SW480 (cell line): ENCODE results near the gene UAP1L1.
"Not testable (repeated sequence)": the region's sequence is repeated elsewhere in the genome, so short reads cannot be mapped to it uniquely, and the experiment has no call there.

Experiments used
- DNase-seq: peaks from one replicate; pipeline ENCODE4 v3.0.0-alpha.2; 2016; ENCODE audit warnings: low spot score

UAP1L1 gene

DNA sequence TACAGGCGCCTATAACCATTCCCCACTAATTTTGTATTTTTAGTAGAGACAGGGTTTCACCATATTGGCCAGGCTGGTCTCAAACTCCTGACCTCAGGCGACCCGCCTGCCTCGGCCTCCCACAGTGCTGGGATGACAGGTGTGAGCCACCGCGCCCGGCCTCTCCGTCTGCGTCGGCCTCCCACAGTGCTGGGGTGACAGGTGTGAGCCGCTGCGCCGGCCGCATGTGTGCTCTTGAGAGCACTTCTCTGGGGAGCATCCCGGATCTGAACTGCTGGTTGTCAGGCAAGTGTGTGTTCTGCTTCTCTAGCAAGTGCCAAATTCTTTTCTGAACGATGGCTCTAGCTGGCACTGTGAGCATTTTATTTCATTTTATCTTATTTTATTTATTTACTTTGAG is 19.8 kb upstream of the UAP1L1 start:
- no peak for DNase-seq

DNA sequence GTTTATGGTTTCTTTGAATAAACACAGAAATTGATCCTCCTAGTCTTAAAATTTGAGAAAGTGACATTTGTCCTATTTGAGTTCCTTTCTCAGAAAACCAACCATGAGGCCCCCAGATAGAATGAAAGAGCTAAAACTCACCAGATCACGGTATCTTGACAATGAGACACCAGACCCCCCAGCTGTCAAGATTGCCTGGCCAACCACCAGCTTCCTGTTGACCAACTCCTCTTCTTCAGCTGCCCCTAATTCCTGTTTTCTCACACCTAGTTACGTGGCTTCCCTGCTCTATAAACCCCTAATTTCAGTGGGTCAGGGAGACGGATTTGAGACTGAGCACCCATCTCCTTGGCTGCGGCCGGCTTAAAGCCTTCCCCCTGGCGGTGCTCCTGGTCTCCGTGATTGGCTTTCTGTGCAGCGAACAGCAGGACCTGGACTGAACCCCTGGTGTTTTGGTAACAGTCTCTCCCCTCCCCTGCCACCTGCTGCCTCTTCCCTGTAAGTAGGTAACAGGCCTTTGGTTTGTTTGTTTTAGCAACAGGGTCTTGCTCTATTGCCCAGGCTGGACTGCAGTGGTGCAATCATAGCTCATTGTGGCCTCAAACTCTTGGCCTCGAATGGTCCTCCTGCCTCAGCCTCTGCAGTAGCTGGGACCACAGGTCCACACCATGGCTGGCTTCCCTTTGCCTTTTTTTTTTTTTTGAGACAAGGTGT is 18.6 kb upstream of the UAP1L1 start:
- DNase-seq: no peak

DNA sequence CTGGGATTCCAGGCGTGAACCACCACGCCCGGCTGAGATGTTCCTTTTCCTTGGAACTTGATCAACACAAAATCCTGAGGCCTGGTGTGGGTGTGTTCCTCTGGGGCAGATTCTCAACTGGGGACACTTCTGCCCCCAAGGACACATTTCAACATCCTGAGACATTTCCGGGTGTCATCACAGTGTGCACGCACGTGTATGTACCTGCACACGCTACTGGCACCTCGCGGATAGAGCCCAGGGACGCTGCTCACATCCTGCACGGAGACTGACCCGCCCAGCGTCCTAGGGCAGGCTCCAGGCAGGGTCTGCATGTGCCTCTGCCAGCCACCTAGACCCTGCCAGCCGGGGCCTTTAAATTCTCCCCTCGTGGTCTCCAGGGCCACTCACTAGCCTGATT is 14.9 kb upstream of the UAP1L1 start:
- DNase-seq: no peak

DNA sequence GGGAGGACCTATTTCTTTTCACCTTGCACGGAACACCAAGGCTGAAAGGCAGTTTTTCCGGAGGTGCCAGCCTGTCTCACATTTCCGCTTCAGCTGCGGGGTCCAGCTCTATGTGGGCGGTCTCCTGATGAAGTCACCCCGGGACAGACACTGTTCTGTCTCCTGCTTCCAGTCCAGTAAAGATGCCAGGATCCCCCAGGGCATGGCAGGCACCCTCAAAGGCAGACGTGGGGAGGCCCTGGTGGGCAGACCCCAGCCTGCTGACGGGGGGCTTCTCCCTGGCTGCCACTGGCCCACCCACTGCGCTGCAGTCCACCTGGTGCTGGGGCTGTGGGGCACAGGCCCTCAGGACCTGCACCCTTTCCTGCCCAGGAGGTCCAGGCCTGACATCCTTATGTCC is 14.5 kb upstream of the UAP1L1 start:
- DNase-seq: not testable (repeated sequence)

- no peak for DNase-seq
Measured at GRCh38 chr9:137063311-137064026, 13.8 kb upstream of the UAP1L1 start.

GRCh38 chr9:137064027-137064879 is 13.1 kb upstream of the UAP1L1 start:
- no peak for DNase-seq

GRCh38 chr9:137064880-137065164 is 12.5 kb upstream of the UAP1L1 start:
- DNase-seq: no peak

DNA sequence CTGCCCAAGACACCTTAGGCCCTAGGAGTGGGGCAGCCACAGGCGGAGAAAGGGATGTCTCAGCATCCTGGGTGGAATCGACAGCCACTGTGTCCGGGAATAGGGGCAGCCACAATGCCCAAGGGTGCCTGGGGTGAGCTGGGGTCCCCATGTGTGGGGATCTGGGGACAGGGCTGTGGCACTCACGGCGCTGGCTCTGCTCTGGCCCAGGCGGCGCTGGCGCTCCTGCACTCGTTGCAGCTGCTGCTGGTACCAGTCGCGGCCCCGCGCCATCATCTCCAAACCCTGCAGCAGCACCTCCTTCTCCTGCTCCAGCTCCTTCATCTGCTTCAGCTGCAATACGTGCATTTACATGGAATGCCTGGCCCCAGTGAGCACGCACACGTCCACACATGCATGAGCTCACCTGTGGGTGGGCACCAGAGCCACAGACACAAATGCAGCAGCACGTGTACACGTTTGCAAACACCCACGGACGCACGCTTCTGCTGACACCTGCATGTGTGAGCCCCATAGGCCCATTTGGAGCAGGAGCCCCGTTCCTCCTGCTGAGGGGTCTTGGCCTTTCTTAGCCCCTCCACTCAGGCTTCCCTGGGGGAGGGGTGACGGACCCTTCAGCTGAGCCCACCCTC is 11.9 kb upstream of the UAP1L1 start:
- no peak for DNase-seq

DNA sequence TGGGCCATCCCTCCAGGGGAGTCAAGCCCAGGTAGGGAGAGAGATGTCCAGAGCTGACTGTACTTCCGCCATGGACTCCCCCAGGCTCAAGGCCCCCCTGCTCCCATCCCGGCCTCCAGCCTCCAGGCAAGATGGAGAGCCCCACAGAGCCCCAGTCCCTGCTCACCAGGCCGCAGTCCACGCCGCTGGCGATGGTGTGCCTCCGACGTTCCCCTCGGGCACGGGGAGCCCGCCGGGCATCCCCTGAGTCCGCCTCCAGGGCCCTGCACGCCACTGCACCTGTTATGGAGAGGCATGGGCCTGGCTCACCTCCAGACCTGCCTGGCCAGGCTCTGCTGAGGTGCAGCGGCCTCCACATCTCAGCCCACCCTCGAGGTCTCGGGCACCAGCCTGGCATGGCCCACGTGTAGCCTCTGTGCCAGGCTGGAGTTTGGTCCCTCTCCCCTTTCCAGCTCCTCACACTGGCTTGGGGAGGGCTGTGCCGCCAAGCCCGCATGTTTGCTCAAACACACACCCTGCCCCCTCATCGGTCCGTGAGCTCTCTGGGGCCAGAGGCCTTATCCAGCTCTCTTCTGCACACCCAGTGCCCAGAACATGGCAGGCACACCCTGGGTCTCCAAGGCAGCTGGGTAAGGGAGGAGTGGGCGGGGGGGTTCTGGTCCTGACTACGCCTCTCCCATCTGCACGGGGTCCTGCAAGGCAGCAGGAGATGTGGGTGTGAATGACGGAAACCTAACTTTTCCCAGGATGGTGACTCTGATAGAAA is 11.0 kb upstream of the UAP1L1 start:
- DNase-seq: no peak

DNA sequence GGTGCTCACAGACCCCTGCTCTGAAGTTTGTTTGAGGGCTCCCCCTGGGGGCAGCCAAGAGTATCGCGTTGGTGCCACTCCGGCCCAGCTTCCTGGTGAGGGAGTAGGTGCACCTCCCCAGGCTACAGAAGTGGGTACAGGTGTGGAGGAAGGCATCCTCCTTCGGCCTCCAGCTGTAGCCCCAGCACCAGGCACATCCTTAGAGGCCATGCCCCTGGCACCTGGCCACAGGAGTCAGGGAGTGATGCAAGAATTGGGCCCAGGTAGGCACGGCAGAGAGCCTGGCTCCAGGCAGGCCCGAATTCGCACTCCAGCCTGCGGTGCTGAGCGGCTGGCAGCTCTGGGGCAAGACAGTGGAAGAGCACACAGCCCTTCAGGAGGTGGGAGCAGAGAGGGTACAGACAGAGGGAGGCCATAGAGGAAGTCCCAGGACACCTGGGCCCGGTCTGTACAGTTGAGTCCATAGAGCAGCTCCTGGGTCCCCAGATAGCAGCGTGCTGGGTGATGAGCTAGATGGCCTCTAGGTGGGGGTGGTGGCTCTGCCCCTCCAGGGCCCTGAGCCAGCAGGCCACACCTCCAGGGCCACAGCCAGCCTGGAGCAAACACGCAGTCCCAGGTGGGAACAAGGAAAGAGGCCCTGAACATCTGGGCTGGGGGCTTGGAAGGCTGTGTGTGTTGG is 9.3 kb upstream of the UAP1L1 start:
- peak; percentile 83 for DNase-seq

GRCh38 chr9:137068539-137069507 is 8.5 kb upstream of the UAP1L1 start:
- DNase-seq: no peak

DNA sequence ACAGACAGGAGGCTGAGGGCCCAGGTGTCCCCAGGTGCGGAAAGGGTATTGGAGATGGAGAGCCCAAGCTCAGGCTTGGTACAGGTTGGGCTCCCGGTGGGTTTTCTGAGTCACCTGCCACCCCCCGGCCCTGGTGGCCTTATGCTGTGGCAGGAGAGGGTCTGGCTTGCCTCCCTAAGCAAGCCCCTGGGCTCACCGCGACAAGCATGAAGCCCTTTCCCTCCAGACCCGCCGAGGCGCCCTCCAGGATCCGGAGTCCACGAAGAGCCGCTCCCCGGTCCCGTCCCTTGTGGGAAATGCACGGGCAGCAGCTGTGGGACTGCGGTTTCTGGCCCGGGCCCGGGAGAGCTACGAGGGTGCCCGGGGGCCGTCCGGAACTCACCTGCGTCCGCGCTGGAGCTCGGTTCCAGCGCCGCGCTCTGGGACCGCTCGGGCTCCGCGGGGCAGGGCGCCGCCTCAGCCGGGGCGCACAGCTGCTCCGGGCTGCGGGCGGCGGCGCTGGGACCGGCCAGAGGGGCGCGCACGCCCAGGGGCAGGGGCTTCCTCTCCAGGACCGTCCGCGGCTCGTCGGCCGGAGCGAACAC is 7.7 kb upstream of the UAP1L1 start:
- DNase-seq: no peak

GRCh38 chr9:137070201-137070905 is 7.0 kb upstream of the UAP1L1 start, which contains the start of gene SAPCD2:
SAPCD2 (minus strand) TSS chr9:137070557; CDS start chr9:137070460, 97 bp downstream.
- DNase-seq: peak; percentile 94

DNA sequence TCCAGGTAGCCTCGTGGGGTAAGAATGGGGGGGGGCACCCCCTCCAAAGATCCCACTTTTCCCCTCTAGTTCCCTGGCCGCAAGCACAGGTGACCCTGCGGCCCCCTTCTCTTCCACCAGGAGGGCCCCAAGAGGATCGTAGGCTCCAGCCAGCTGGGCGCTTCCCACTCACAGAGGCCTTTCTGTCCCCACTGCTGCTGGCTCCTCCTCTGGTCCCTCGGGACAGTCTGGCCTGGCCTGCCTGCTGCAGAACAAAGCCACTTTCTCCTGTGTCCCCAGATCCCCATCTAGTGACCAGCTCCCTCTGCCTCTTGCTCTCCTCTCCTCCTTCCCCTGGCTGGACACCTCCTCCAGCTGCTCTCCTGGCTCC is 6.4 kb upstream of the UAP1L1 start:
- peak; percentile 72 for DNase-seq

DNA sequence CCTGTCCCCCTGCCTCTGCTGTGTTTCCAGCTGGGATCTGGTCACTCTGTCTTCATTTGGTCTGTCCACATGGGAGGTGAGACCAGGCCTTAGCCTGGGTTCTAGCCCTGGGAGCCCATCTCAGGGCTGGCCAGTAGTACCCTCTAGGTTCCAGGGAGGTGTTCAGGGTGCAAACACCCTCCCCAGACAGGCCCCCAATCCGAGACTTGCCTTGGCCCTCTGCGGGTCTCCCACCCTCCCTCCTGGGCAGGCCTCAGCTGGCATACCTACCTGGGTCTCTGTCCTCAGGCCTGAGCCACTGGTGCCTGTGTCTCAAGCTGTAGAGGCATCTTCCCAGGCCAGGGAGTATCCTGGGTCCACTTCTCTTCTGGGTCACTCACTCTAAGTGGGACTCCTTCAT is 6.0 kb upstream of the UAP1L1 start:
- DNase-seq: no peak

- DNase-seq: no peak
Measured at GRCh38 chr9:137073992-137074399, 3.3 kb upstream of the UAP1L1 start.

DNA sequence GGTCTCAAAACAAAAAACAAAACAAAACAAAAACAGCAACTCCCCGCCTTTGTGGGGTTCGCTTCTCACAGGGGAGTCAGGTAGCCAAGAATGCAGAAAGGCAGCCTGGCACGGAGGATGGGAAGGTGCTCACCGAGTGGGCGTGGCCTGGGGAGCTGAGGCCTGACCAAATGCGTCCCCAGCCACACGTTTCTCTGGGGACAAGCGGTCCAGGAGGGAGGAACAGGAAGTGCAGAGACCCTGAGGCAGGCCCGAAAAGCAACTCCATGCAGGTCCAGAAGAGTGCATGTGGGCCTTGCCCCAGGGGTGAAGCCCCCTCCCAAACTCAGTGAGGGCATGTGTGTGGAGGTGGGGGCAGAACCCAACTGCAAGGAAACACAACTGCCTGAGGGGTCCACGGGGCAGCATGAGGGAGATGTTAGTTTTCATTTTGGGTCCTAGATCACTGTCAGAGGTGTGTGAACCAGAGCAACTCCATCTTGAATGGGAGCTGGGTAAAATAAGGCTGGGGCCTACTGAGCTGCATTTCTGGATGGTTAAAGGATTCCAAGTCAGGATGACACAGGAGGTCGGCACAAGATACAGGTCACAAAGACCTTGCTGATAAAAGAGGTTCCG is 2.6 kb upstream of the UAP1L1 start:
- no peak for DNase-seq

DNA sequence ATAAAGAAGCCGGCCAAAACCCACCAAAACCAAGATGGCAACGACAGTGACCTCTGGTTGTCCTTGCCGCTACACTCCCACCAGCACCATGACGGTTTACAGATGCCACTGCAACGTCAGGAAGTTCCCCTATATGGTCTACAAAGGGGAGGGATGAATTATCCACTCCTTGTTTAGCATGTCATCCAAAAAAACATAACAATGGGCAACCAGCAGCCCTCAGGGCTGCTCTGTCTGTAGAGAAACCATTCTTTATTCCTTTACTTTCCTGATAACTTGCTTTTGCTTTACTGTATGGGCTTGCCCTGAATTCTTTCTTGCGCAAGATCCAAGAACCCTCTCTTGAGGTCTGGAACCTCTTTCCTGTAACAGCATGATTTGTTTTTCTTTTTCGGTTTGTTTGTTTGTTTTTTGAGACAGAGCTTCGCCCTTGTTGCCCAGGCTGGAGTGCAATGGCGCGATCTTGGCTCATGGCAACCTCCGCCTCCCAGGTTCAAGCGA is 2.0 kb upstream of the UAP1L1 start:
- no peak for DNase-seq
